ENCODE data around the gene KCNN1.
"Not testable (repeated sequence)": the region's sequence is repeated elsewhere in the genome, so short reads cannot be mapped to it uniquely, and the experiment has no call there.

KCNN1 gene

DNA sequence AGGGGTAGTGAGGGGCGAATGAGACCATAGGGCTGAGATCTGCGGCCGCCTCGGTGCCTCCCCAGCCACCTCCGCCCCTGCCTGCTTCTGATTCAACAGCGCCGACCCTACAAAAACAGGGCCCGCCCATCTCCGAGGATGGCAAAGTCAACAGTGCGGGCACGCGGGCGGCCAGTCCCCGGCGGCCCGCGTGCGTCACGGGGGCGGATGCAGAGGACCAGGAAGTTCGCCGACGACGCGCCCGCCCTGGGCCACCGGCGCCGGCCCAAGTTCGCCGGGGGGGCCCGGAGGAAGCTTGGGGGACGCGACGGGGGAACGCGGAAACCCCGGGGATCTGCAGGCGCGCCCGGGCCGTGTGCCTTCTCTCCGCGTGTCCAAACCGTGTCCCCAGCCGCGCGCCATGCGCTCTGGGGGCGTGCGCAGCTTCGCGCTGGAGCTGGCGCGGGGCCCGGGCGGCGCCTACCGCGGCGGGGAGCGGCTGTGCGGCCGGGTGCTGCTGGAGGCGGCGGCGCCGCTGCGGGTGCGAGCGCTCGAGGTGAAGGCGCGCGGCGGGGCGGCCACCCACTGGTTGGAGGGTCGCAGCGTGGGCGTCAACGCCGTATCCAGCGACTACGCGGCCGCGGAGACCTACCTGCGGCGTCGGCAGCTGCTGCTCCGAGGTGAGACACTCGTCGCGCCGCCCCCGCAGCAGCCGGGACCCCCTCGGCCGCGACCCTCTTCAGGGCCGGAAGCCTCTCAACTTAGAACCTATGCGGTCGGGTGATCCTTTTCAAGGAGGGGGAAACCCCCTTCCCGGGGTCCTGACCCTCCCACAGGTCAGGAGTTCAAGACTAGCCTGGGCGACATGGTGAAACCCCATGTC, 34.2 kb downstream of the KCNN1 start:
- peak; percentile 96 for DNase-seq (ENCODE audit: low spot score)

DNA sequence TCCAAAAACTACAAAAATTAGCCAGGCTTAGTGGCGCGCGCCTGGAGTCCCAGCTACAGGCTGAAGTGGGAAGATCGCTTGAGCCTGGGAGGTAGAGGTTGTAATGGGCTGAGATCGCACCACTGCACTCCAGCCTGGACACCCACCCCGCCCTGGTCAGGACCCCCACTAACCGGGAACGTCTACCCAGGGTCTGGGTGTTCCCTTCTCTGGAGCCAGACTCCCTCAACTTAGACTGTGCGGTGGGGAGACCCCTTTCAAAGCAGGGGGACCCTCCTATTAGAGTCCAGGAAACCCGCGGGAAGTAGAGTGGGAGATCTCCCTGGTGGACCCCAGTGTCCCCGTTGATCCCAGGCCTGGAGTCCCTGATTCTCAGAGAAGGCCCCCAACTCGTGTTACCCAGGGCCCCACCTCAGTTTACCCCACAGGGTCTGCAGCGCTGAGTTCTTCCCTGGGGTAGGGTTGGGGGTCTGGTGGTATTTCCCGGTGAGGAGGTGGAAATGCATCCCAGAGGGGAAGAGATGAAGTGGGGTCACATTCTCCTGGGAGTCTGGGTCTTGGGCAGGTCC, 35.0 kb downstream of the KCNN1 start:
- no peak for DNase-seq (ENCODE audit: low spot score)

DNA sequence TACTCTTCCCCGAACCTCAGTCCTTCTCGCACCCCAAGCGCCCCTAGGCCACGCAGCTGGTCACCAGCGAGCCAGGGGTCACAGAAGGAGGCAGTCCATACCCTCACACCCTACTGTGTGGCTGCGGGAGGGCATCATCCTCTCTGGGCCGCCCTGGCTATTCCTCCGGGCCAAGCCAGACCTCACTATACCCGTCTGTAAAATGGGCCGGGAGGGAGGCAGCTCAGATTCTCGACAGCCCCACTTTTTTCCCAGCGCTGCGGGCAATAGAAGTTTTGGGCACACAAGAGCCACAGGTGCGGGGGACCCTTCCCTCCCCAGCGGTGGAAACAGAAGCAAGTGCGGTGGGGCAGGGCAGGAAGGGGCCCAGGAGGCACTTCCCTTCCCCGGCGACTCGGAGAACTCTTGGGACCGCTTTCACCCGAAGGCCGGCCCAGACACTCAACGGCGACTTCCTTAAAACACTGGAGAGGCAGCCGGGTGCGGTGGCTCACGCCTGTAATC, 35.5 kb downstream of the KCNN1 start:
- DNase-seq (ENCODE audit: low spot score) = no peak

DNA sequence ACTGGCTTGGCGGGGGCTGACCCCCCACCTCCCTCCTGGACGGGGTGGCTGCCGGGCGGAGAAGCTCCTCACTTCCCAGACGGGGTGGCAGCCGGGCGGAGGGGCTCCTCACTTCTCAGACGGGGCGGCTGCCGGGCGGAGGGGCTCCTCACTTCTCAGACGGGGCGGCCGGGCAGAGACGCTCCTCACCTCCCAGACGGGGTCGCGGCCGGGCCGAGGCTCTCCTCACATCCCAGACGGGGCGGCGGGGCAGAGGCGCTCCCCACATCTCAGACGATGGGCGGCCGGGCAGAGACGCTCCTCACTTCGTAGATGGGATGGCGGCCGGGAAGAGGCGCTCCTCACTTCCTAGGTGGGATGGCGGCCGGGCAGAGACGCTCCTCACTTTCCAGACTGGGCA, 38.8 kb downstream of the KCNN1 start:
- DNase-seq (ENCODE audit: low spot score) = not testable (repeated sequence)

DNA sequence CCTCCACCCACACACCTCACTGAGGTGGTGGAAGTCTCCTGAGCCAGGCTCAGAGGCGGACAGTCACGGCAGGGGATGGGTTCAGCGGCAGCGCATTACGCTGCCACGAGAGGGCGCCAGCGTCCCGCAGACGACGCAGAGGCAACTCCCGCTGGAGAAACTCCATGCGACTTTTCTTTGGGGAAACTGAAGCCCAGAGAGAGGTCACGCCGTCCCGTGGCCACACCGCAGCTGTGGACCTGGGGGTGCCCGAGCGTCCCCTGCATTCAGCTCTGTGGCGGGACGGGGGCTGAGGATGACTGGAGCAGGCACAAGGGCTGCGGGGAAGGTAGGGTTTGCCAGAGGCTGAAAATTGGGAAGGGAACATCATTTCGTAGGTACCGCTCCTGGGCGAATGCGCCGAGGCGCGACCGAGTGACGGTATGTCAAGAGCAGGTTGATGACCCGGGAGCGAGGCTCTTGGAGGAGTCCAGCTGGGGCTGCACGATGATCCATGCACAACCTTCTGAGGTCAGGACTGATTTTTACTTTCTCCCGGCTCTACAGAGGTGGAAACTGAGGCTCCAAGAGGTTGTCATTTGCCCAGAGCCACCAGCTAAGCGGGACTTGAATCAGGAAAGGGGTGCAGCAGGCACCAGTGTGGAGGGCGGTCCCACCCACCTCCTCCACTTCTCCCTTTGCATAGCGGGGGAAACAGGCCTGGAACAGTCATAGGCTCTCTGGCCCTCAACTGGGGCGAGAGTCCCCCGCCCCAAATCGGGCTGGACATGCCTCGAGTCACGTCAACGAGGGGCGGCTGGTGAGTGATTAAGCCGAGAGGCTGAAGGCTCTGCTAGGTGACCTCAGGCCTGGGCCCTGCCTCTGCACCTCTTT, 40.4 kb downstream of the KCNN1 start:
- DNase-seq (ENCODE audit: low spot score) = peak; percentile 92

DNA sequence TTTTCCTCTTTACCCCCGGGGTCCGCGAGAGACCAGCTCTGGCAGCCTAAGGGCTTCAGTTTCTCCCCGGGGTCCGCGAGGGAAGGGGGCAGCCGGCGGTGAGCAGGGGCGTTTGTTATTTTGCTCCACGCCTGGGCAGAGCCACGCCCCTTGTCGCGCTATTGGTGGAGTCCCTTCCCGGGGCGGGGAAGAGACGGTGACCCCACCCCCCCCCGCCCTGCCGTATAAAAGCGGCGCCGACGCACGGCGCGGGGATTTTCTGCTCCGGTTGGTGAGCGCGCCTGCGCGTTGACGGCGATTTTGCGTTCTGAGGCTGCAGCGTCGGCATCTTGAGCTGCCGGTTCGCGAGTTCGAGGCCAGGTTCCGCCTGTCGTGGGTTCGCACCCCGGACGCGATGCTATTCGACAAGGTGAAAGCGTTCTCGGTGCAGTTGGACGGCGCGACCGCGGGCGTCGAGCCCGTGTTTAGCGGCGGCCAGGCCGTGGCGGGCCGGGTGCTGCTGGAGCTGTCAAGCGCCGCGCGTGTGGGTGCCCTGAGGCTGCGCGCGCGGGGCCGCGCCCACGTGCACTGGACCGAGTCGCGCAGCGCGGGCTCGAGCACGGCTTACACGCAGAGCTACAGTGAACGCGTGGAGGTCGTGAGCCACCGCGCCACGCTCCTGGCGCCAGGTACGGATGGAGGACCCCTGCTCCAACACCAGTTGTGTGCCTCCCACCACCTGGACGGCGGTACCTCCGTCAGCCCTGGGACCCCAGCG, 41.2 kb downstream of the KCNN1 start, which contains the start of gene ARRDC2:
Gene ARRDC2, plus strand, starts transcription at position 254 of the 757 bp plus-strand sequence. Its CDS starts 141 bp downstream, at position 395.
- peak; percentile 99 for DNase-seq (ENCODE audit: low spot score)

DNA sequence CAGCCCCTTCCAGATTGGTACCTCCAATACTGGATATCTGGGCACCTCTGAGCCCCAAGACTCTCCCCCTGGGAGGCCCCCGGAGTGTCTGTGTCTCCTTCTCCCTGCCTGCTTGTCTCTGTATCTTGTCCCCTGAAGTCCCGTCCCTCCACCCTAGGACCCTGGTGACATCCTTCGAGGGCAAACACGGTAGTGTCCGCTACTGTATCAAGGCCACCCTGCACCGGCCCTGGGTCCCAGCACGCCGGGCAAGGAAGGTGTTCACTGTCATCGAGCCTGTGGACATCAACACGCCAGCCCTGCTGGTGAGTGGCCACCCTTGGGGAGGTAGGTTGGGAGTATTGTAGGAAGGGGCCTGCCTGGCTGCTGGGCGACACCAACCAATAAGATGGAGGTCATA, 41.9 kb downstream of the KCNN1 start:
- no peak for DNase-seq (ENCODE audit: low spot score)

DNA sequence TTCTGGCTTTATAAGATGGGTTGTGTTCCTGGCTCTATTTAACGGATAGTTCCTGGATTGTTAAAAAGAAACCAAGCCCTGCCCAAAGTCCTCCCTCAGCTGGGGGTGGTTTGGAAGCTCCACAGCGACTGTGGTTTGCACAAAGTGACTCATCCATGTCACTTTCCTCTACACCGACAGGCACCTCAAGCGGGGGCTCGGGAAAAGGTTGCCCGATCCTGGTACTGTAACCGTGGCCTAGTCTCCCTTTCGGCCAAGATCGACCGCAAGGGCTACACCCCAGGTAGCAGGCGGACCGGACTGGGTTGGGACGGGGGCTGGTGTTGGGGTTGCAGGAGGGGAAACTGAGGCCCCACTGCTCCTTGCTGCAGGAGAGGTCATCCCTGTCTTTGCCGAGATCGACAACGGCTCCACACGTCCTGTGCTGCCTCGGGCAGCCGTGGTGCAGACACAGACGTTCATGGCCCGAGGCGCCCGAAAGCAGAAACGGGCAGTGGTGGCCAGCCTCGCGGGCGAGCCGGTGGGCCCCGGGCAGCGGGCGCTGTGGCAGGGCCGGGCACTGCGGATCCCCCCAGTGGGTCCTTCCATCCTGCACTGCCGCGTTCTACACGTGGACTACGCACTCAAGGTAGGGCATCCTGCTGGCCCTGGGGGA, 42.6 kb downstream of the KCNN1 start:
- no peak for DNase-seq (ENCODE audit: low spot score)

DNA sequence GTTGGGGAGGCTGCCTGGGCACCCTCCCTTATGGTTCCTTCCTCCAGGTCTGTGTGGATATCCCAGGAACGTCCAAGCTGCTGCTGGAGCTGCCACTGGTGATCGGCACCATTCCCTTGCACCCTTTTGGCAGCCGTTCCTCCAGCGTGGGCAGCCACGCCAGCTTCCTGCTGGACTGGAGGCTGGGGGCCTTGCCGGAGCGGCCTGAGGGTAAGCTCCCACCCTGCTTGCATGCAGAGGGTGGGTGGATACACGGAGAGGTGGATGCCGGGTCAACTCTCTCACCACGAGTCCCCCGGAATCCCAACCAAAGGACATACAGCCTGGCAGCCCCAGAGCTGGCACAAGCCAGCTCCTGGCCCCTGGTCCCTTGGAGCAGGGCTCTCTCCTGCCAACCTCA, 43.2 kb downstream of the KCNN1 start:
- no peak for DNase-seq (ENCODE audit: low spot score)

DNA sequence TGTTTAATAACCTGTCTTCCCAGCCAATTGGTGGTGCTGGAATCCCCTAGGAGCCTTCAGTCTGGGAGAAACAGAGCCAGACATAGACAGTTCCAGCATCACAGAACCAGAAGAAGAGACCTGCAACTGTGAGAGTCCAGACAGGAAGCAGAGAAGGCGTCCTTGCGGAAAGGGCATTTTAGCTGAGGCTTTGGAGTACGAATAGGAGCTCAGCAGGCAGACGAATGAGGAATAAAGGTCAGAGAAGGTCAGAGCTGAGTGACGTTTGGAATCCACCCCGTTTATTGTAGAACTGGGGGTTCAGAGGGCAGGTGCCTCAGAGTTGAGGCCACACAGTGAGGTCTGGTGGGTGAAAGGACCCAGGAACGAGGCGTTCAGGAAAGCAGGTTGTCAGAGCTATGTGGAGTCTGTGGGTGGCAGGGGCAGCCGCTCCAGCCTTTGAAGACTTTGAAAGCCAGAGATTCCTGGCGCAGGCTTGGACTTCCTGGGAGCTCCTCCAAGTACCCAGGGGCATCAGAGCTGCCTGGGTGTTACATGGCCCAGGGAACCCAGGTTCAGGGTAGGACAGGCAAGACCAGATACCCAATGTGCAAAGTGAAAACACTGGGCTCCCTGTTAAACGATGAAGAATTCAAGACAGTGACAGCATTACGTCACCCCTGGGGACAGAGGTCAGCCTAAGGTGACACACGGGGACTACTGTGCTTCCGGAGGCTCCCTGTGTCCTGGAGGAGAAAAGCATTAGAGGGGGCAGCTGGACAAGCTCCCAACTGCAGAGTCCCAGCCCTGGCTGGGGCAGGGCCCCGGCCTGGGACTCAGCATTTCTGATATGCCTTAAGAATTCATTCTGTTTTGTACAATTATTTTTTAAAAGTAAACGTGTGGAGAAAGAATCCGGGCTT, 46.6 kb downstream of the KCNN1 start:
- DNase-seq (ENCODE audit: low spot score) = no peak

DNA sequence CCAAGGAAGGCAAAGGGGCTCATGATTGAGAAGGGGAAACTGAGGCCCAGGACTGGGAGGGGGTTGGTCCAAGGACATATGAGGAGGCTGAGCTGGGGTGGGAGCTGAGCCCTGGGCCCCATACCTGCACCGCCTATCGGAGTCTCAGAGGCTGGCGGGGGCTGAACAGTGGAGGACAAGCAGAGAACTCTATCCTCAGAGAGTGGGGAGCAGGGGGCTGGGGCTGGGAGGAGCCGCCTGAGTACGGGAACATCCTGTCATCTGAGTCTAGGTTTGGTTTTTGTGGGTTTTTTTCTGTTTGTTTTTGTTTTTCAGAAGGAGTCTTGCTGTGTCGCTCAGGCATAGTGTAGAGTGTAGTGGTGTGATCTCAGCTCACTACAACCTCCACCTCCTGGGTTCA, 47.3 kb downstream of the KCNN1 start:
- DNase-seq (ENCODE audit: low spot score) = no peak

DNA sequence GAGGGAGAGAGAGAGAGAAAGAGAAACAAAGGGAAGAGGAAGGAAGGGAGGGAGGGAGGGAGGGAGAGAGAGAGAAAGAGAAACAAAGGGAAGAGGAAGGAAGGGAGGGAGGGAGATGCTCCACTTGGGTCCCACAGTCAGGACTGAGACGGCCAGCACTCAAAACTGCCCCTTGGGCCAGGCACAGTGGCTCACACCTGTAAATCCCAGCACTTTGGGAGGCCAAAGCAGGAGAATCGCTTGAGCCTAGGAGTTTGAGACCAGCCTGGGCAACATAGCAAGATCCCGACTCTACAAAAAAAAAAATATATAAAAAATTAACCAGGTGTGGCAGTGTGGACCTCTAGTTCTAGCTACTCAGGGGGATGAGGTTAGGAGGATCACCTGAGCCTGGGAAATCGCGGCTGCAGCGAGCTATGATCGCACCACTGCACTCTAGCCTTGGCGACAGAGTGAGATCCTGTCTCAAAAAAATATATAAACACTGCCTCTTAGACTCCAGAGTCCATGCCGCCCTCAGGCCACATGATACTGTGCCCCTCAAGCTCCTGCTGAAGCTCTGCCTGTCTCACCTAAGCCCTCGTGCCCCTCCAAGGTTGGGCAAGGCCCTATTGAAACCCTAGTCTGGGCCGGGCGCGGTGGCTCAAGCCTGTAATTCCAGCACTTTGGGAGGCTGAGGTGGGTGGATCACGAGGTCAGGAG, 49.5 kb downstream of the KCNN1 start:
- DNase-seq (ENCODE audit: low spot score) = no peak

DNA sequence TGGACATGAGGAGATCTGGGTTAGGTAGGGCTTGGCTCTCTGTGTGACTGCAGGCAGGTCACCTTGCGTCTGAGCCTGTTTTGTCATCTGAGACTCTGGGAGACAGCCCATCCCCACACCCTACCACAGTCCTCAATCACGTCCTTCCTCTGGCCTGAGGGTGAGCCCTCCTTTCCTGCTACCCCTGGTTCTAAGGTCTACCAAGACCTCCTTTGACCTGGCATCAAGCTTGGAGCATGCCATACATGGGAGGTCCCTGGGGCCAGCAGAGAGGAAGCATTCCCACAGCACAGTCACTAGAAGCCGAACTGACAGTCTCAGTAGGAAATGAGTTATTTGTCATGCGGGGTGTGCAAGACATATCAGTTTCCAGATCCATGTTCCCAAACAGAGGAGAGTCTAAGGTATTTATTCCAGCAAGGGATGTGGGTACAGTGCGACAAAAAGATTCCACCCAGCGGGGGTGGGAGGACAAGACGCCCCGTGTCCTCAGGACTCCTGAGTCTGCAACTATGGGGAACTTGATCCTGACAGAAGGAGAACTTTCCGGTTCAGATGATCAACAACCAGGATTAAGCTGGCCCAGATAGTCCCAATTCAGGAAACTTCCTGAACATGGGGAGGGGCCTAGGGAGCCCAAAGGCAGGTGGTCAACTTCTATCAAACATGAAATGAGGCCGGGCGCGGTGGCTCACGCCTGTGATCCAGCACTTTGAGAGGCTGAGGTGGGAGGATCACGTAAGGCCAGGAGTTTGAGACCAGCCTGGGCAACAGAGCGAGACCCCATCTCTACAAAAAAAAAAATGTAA, 50.6 kb downstream of the KCNN1 start:
- DNase-seq (ENCODE audit: low spot score) = no peak

DNA sequence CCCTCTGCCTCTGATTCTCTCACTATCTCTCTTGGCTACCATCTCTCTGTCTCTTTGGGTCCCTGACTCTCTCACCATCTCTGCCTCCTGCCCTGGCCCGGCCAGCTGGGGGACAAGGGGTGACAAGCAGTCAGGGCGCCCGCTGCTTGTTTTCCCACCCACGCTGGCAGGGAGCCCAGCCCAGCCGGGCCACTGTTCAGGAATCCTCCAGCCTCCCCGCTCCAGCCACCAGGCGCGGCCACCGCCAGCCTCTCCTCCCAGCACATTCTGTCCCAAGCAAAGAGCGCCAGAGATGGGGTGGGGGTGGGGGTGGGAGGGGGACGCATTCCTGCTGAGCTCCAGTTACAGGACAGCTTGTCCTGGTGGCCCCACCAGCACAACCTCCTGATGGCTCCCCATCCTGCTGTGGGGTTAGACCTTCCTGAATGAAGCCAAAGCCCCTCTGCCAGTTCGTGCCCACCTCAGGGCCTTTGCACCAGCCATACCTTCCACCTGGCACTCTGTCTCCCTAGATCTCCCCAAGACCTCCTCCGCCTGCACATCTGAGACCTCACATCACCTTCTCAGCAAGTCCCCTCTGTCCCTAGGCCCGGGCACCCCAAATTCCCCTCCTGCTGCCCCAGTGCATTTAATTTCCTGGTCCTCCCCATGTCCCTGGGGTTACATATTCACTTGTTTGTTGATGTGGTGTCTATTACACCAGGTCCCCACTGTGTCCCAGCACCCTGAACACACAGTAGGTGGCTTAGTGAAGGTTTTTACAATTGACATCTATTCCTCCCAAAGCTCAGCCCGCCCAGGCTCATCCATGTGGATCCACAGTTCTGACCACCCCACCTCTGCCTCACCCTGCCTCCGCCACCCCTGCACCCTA, 53.5 kb downstream of the KCNN1 start:
- peak; percentile 73 for DNase-seq (ENCODE audit: low spot score)

DNA sequence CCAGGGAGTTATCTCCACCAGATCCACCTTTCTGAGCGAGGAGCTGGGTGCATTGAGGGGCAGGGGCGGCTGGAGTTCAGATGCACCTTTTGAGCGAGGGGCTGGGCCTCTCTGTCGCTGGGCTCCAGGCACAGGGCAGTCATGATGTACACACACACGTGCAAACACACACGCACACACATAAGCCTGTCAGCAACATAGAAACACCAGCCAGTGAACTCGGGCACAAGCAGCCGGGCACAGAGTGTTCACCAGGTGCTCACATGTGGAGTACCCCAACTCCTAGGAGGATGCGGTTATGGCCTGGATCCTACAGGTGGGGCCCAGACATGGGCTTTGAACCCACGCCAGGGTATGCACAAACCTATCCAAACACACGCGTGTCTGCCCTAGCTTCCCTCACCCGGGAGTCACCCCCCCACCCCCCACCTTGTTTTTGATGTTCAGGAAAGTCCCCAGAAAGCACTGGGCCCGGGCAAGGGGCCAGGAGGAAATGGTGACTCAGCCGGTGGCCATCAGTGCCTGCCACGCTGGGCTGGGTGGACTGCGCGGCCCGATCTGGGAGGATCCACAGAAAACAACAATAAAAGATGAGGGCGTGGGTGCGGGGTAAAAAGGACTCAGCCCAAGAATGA, 54.3 kb downstream of the KCNN1 start:
- peak; percentile 85 for DNase-seq (ENCODE audit: low spot score)

DNA sequence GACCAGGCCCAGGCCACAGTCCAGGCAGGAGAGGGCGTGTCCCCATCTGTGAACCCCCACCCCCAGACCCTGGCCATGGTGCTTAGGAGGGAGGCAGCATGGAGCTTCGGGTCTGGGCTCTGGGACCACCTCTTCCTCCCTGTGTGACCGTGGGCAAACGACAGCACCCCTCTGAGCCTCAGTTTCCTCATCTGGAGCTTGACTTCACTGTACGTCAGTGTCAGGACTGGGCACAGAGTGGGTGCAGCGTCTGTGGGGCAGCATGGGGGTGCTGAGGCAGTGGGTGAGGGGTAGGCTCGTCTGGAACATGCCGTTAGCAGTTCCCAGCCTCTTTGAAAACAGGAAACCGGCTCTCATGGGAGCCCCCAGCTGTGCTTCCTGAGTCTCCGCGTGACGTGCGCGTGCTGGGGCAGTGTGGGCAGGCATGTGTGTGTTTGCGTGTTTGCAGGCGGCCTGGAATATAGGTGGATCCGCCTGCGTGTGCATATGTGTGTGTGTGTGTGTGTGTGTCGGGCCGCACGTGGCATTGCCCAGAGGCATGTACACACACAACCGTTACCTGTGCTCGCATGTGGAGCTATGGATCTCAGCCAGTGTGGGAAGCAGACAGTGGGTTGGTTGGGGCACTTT, 56.8 kb downstream of the KCNN1 start:
- DNase-seq (ENCODE audit: low spot score) = no peak

DNA sequence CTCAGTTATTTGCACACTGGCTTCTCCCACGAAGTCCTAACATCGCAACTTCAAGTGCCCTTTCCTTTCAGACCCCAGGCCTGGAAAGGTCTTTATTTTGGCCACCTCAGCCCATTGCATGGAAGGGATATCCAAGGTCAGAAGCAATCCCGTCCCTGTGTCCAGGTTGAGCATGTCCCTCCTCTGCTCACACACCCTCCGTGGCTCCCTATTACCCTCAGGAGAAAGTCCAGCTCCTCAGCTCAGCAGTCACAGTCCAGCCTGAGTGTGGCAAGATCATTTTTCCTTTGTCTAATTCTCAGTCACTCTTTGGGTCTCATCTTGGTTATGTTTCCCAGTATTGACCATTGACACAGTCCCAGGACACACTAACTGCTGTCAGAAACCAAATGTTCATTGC, 60.2 kb downstream of the KCNN1 start:
- DNase-seq (ENCODE audit: low spot score) = no peak

All from AG08396 (cell line).